IMR-90 (cell line): ENCODE data around the gene TNS1. TPM values are rescaled to one million over a fixed set of nuclear protein-coding genes. Genes with fewer than 3 reads are reported as not detected.

Experiments
- ATAC-seq: fragments of 200-7000 bp; cut with Tn5 transposase; 2 replicates; pipeline ENCODE4 v1.9.1; 2020; ENCODE audit warnings: low read depth, mild to moderate bottlenecking, moderate library complexity
- BruUV-seq: library from RNA; stranded (reverse); fragments of 400-500 nt; replicated peaks from 2 replicates; lab custom pipeline; 2021; lab: Mats Ljungman, UMichigan
- CTCF ChIA-PET: fragments of 300-600 bp; formaldehyde crosslinking; extraction: SDS; loops from one replicate; lab custom pipeline; 2021; ENCODE audit warnings: antibody characterized with exemption; lab: Yijun Ruan, JAX
- POLR2A ChIA-PET: fragments of 300-600 bp; sonication (Branson Sonifier 250); formaldehyde crosslinking; loops from one replicate; lab custom pipeline; 2022; ENCODE audit warnings: antibody characterized with exemption; ENCODE audit not compliant: unreplicated experiment; lab: Charles Lee
- DNase-seq: peaks from one replicate; pipeline ENCODE4 v3.0.0; 2013
- H2AFZ ChIP-seq: replicated peaks from 2 replicates; pipeline ENCODE3; 2013; ENCODE audit warnings: low read length, mild to moderate bottlenecking; ENCODE audit not compliant: poor library complexity
- H2AK5ac ChIP-seq: 2 replicates; pipeline ENCODE4 v1.6.1; 2013; ENCODE audit warnings: low read depth, low read length, inconsistent platforms
- H2AK9ac ChIP-seq: replicated peaks from 2 replicates; pipeline ENCODE3; 2013; ENCODE audit warnings: mild to moderate bottlenecking, low read depth, low read length, moderate library complexity; ENCODE audit not compliant: poor library complexity
- H2BK120ac ChIP-seq: 2 replicates; pipeline ENCODE4 v1.6.1; 2013; ENCODE audit warnings: low read depth, low read length, inconsistent platforms
- H2BK15ac ChIP-seq: 3 replicates; pipeline ENCODE4 v1.6.1; 2013; ENCODE audit warnings: low read depth, low read length, inconsistent platforms
- H2BK20ac ChIP-seq: 2 replicates; pipeline ENCODE4 v1.6.1; 2013; ENCODE audit warnings: low read depth, mild to moderate bottlenecking, inconsistent platforms, low read length, moderate library complexity
- H2BK5ac ChIP-seq: 2 replicates; pipeline ENCODE4 v1.6.1; 2013; ENCODE audit warnings: mild to moderate bottlenecking, low read depth, low read length, inconsistent platforms; ENCODE audit not compliant: poor library complexity, severe bottlenecking
- H3K14ac ChIP-seq: replicated peaks from 2 replicates; pipeline ENCODE4 v1.6.1; 2013; ENCODE audit warnings: low read depth, low read length, inconsistent platforms
- H3K18ac ChIP-seq: 2 replicates; pipeline ENCODE4 v1.6.1; 2013; ENCODE audit warnings: low read depth, low read length, control low read depth
- H3K23ac ChIP-seq: 2 replicates; pipeline ENCODE4 v1.6.1; 2013; ENCODE audit warnings: low read depth, low read length, inconsistent platforms
- H3K27ac ChIP-seq: 2 replicates; pipeline ENCODE4 v1.5.1; 2013; ENCODE audit warnings: mild to moderate bottlenecking, control low read depth, low read length; ENCODE audit not compliant: insufficient read depth
- H3K27me3 ChIP-seq: 2 replicates; pipeline ENCODE4 v1.6.1; 2013; ENCODE audit warnings: low read length; ENCODE audit not compliant: control insufficient read depth, insufficient read depth
- H3K36me3 ChIP-seq: 2 replicates; pipeline ENCODE4 v1.6.1; 2013; ENCODE audit warnings: low read length, mixed read lengths; ENCODE audit not compliant: control insufficient read depth, insufficient read depth
- H3K4ac ChIP-seq: 2 replicates; pipeline ENCODE4 v1.6.1; 2013; ENCODE audit warnings: low read depth, low read length, inconsistent platforms
- H3K4me1 ChIP-seq: 2 replicates; pipeline ENCODE4 v1.6.1; 2013; ENCODE audit warnings: low read length, mixed read lengths; ENCODE audit not compliant: control insufficient read depth, insufficient read depth
- H3K4me2 ChIP-seq: 2 replicates; pipeline ENCODE4 v1.6.1; 2013; ENCODE audit warnings: low read depth, mild to moderate bottlenecking, control low read depth, low read length, moderate library complexity
- H3K4me3 ChIP-seq: 2 replicates; pipeline ENCODE4 v1.5.1; 2013; ENCODE audit warnings: low read depth, mild to moderate bottlenecking, control low read depth, low read length, moderate library complexity; ENCODE audit not compliant: insufficient read depth
- H3K56ac ChIP-seq: 2 replicates; pipeline ENCODE4 v1.6.1; 2013; ENCODE audit warnings: low read length, inconsistent platforms; ENCODE audit not compliant: insufficient read depth; ENCODE audit errors: extremely low read depth
- H3K79me1 ChIP-seq, 2 experiments: 2 replicates each; pipeline ENCODE4 v1.6.1; 2013; ENCODE audit warnings: low read length in 2 of 2, inconsistent platforms in 1 of 2, low read depth in 1 of 2
- H3K9ac ChIP-seq: 2 replicates; pipeline ENCODE4 v1.6.1; 2013; ENCODE audit warnings: low read depth, low read length, control low read depth
- H3K9me1 ChIP-seq: 2 replicates; pipeline ENCODE4 v1.6.1; 2013; ENCODE audit warnings: low read length, inconsistent platforms; ENCODE audit not compliant: insufficient read depth
- H3K9me3 ChIP-seq: 2 replicates; pipeline ENCODE4 v1.6.1; 2013; ENCODE audit warnings: low read length; ENCODE audit not compliant: control insufficient read depth, insufficient read depth
- H4K20me1 ChIP-seq: 2 replicates; pipeline ENCODE4 v1.6.1; 2013; ENCODE audit warnings: low read length, inconsistent platforms; ENCODE audit not compliant: insufficient read depth
- H4K5ac ChIP-seq: 2 replicates; pipeline ENCODE4 v1.6.1; 2013; ENCODE audit warnings: mild to moderate bottlenecking, low read depth, low read length, control low read depth
- H4K8ac ChIP-seq, 2 experiments: 2 replicates each; pipeline ENCODE4 v1.6.1; 2013; ENCODE audit warnings: low read depth in 2 of 2, low read length in 2 of 2, control low read depth in 1 of 2, inconsistent platforms in 1 of 2
- H4K91ac ChIP-seq: 2 replicates; pipeline ENCODE4 v1.6.1; 2013; ENCODE audit warnings: low read depth, low read length, inconsistent platforms; ENCODE audit not compliant: insufficient read depth
- CEBPB ChIP-seq: IDR thresholded peaks from 2 replicates; pipeline ENCODE4 v1.6.1; 2012; ENCODE audit warnings: low read depth, low read length, improper control_type of control experiment
- POLR2A ChIP-seq: IDR thresholded peaks from 2 replicates; pipeline ENCODE4 v1.6.1; 2012; ENCODE audit warnings: mild to moderate bottlenecking, low read depth, low read length
- RAD21 ChIP-seq: IDR thresholded peaks from 2 replicates; pipeline ENCODE4 v1.6.1; 2012; ENCODE audit warnings: low read length, improper control_type of control experiment
- SMC3 ChIP-seq: fragments of 150-350 bp; IDR thresholded peaks from 2 replicates; pipeline ENCODE4 v1.6.1; 2016; ENCODE audit warnings: low read depth, mild to moderate bottlenecking, antibody characterized with exemption, low read length, moderate library complexity
- WGBS, 2 experiments: methylation state at CpG; one replicate each; pipeline versions ENCODE4 v1.1.5 to v1.1.7; 2013; ENCODE audit warnings: missing lambda C conversion rate in 2 of 2; ENCODE audit not compliant: insufficient read length in 1 of 2; ENCODE audit errors: extremely low coverage in 2 of 2; 5-methylcytosine and 5-hydroxymethylcytosine counted together
- dilution Hi-C: fragments of 300-500 bp; cut with HindIII; formaldehyde crosslinking; loops from one replicate; pipeline ENCODE4 v1.14.3; 2018; ENCODE audit warnings: low sequenced_read_pairs; ENCODE audit not compliant: unreplicated experiment
- in situ Hi-C: fragments of 300-500 bp; cut with MboI; formaldehyde crosslinking; loops from 3 replicates; pipeline ENCODE4 v1.14.3; 2019; ENCODE audit warnings: low sequenced_read_pairs, inconsistent platforms, mixed read lengths
- intact Hi-C: fragments of 100-400 bp; cut with micrococcal nuclease; formaldehyde crosslinking; loops from 2 replicates; pipeline ENCODE4 v1.10.0; 2022
- polyA plus RNA-seq, 3 experiments: library from polyadenylated mRNA; depleted of rRNA; stranded (reverse); fragments of >200 nt; gene quantifications; 2 replicates each; pipeline ENCODE4 v1.2.3, GENCODE V29; 2012; ENCODE audit warnings: low replicate concordance in 1 of 3
- total RNA-seq: library from RNA; depleted of rRNA; stranded (reverse); fragments of >200 nt; gene quantifications from 2 replicates; pipeline ENCODE4 v1.2.3, GENCODE V29; 2012

Gene TNS1
- total and polyA plus RNA-seq, 2 of the 4 experiments (the other 2 are of a cell fraction) = 41.1 to 45.2 TPM

GRCh38 chr2:218014706-218015585 is 12.2 kb upstream of the TNS1 start:
- no peak overlapping the region for H3K4me3 ChIP-seq
- no peak overlapping the region for H2BK5ac ChIP-seq
- 0 out of 4 replicates have a peak, but pooled peaks cover 0 to under 1% of the 10 kb centered on the region in 2 experiments for H3K79me1 ChIP-seq
- no peaks in the 10 kb centered on the region for H3K36me3 ChIP-seq
- no CpG with 5 or more reads among the region's 4 CpGs for WGBS, 2 experiments
- H3K9me1 ChIP-seq = no peaks in the 10 kb centered on the region
- H3K56ac ChIP-seq = no peak overlapping the region
- H2AK5ac ChIP-seq = no peak overlapping the region; the same call in 1 of the 2 replicates
- peaks cover 8% of the 10 kb centered on the region for H3K4me1 ChIP-seq
- no peaks in the 10 kb centered on the region for H3K9me3 ChIP-seq
- POLR2A ChIA-PET = no interaction called here
- H2AK9ac ChIP-seq = no peak overlapping the region
- H3K18ac ChIP-seq = no peak overlapping the region
- ATAC-seq (0 out of 2 replicates have a peak, but pooled peaks have one; percentile 16), DNase-seq (no peak)
- in situ Hi-C loops = no loop called here
- BruUV-seq = no TSS peak
- no peak overlapping the region for H3K9ac ChIP-seq
- no peak overlapping the region for H3K27ac ChIP-seq
- no peak overlapping the region for H2BK15ac ChIP-seq
- no peak overlapping the region for H4K91ac ChIP-seq
- H4K20me1 ChIP-seq = no peaks in the 10 kb centered on the region
- intact Hi-C loops = no loop called here
- CTCF ChIA-PET = no interaction called here
- no peak overlapping the region for H4K8ac ChIP-seq
- no peak overlapping the region for H4K5ac ChIP-seq
- H3K23ac ChIP-seq = no peak overlapping the region
- peak overlapping the region; percentile 65 for H2AFZ ChIP-seq
- H3K4me2 ChIP-seq = no peak overlapping the region
- peaks cover 14% of the 10 kb centered on the region for H3K27me3 ChIP-seq
- TF ChIP-seq POLR2A (no peak), RAD21 (no peak), SMC3 (no peak), CEBPB (no peak)
- H3K14ac ChIP-seq = no peak overlapping the region; the same call in 1 of the 2 replicates
- dilution Hi-C loops = no loop called here
- no peak overlapping the region for H2BK20ac ChIP-seq
- no peak overlapping the region for H2BK120ac ChIP-seq
- H3K4ac ChIP-seq = no peak overlapping the region
